Bronchial epithelial cell (primary cell): ENCODE data around the gene INTS6L. TPM values are rescaled to one million over a fixed set of nuclear protein-coding genes. Genes with fewer than 3 reads are reported as not detected.
"Not testable (repeated sequence)": the region's sequence is repeated elsewhere in the genome, so short reads cannot be mapped to it uniquely, and the experiment has no call there.

Experiments
- DNase-seq: peaks from one replicate; pipeline ENCODE4 v3.0.0-alpha.2; 2010; ENCODE audit warnings: low read depth
- FAIRE-seq: peaks from 2 replicates; lab custom pipeline; 2011; peaks lifted over from hg19 to GRCh38; lab: Jason Lieb, UNC
- H3K27me3 ChIP-seq: 2 replicates; pipeline ENCODE4 v1.5.1; 2011; ENCODE audit warnings: low read length; ENCODE audit not compliant: control insufficient read depth, insufficient read depth
- H3K36me3 ChIP-seq: 2 replicates; pipeline ENCODE4 v1.5.1; 2011; ENCODE audit warnings: low read length; ENCODE audit not compliant: control insufficient read depth, insufficient read depth
- H3K4me3 ChIP-seq: 2 replicates; pipeline ENCODE4 v1.5.1; 2011; ENCODE audit warnings: mild to moderate bottlenecking, low read depth, low read length, control low read depth
- total RNA-seq: library from RNA; depleted of rRNA; stranded (reverse); fragments of >200 nt; gene quantifications from 2 replicates; pipeline ENCODE4 v1.2.1, GENCODE V29; 2014
- TF ChIP-seq, protein P1 (sequence below): IDR thresholded peaks from 2 replicates; pipeline ENCODE4 v1.5.1; 2011; ENCODE audit warnings: mild to moderate bottlenecking, moderate library complexity, low read length, control low read depth, inconsistent platforms; ENCODE audit not compliant: insufficient read depth, severe bottlenecking

Gene INTS6L
- total RNA-seq, 1 donor from 2014 or later, result 3.2 TPM

DNA sequence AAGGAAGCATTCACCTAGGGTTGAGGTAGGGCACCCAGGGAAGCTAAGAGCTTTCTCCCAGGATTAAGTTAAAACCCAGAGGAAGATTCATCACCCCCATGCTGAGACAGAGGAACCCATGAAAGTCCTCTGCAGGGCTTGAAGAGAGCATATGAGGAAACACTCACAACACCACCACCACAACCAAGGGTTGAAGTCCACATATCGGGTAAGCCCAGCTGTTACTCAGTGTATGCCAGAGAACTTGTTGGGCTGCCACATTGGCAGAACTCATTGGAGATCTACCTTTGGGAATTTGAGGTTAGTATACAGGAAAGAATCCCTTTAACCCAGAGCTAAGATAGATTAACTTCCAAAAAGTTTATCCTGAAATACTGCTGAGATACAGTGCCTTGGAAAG, 75.1 kb downstream of the INTS6L start:
- FAIRE-seq, result no peak

DNA sequence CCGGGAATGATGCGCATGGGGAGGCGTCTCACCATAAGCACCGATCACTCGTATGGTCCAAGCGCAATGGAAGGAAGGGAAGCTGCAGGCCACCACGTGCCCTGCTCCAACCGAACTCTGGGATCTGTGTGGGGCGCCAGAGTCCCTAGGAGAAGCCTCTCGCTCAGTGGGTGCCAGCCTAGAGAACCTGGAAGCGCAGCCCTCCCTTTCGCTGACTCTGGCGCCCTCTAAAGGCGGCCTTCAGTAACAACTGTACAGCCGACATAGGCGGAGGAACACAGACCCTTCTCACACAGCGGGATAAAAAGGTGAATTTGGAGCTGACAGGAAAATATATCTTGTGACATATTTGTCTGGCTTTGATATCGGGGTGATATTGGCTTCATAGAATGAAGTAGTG, 76.0 kb downstream of the INTS6L start:
- DNase-seq (no peak), FAIRE-seq (no peak)
- H3K4me3 ChIP-seq, result no peak overlapping the region
- TF ChIP-seq, protein P1, sequence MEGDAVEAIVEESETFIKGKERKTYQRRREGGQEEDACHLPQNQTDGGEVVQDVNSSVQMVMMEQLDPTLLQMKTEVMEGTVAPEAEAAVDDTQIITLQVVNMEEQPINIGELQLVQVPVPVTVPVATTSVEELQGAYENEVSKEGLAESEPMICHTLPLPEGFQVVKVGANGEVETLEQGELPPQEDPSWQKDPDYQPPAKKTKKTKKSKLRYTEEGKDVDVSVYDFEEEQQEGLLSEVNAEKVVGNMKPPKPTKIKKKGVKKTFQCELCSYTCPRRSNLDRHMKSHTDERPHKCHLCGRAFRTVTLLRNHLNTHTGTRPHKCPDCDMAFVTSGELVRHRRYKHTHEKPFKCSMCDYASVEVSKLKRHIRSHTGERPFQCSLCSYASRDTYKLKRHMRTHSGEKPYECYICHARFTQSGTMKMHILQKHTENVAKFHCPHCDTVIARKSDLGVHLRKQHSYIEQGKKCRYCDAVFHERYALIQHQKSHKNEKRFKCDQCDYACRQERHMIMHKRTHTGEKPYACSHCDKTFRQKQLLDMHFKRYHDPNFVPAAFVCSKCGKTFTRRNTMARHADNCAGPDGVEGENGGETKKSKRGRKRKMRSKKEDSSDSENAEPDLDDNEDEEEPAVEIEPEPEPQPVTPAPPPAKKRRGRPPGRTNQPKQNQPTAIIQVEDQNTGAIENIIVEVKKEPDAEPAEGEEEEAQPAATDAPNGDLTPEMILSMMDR, result peak; percentile 33
- no peaks in the 10 kb centered on the region for H3K36me3 ChIP-seq
- no peaks in the 10 kb centered on the region for H3K27me3 ChIP-seq

More for the DNA sequence above, 75.1 kb downstream of the INTS6L start:
- TF ChIP-seq, protein P1, result no peak
- Histone ChIP-seq H3K27me3 (no peaks in the 10 kb centered on the region), H3K4me3 (no peak overlapping the region), H3K36me3 (no peaks in the 10 kb centered on the region)
- no peak for DNase-seq

DNA sequence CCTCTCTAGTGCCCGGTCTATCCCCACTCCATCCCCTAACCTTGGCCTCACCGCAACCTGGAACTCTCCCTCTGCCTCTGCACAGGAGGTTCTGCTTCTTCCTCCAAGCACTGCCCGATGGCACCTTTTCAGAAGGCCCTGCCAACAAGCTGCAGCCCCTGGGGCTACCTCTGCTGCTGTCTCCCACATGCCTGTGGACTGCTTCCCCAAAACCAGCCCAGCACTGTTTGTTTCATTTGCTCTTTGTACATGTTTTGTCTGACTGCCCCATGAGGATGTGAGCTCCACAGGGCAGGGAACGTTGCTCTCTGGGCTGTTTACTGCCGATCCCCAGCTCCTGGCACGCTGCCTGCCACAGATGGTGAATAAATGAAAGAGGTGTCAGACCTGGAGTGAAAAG, 85.4 kb downstream of the INTS6L start:
- Histone ChIP-seq H3K4me3 (no peak overlapping the region), H3K27me3 (no peaks in the 10 kb centered on the region), H3K36me3 (no peaks in the 10 kb centered on the region)
- TF ChIP-seq, protein P1, result no peak
- DNase-seq (no peak), FAIRE-seq (no peak)

DNA sequence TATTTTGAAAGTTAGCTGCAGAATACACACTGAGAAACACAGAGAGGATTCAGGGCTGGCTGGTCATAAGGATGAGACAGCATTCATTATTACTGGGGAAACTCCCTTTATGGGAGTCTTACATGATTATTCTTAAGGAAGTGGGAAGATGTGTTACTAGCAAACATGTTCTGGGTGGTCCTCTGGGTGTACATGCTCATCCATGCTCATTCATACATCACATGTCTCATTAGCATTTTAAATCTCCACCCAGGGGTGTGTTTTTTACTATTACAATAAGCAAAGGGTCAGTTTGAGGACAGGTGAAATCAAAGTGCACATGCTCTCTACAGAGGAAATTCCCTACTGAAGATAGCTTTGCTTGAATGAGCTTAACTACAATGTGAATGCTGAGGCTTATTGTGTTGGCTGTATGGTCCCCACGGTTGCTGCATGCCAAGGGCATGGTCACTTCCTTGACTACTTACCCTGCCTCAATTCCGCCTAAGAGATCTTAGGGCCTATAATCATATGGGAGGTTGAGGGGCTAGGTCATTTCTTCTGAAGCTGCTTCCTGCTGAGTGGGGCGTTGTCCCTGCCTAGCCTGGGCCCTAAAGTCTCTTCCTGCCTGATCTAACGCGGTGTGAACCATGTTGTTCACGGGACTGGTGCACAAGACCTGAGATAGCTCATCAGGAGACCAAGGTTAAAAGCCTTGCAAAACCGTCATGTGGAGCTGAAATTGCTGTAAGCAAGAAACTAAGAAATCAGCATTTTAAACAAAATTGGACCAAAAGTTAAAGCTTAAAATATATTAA, 104.1 kb downstream of the INTS6L start:
- H3K36me3 ChIP-seq, FAIRE-seq, H3K27me3 ChIP-seq, H3K4me3 ChIP-seq, DNase-seq: not testable (repeated sequence)

DNA sequence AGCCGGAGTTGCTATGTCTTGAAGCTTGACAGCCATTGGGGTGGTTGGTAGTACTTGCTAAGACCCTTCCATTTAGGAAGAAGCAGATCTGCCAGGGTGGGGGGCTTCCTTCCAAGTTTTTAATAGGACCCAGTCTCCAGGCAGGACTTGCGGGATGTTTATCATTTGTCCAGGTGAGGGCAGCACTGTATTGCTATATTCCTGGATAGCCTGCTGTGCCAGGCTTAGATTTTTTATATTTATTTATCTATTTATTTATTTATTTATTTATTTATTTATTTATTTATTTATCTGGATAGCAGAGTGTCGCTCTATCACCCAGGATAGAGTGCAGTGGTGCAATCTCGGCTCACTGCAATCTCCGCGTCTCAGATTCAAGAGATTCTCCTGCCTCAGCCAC, 105.5 kb downstream of the INTS6L start:
- H3K36me3 ChIP-seq, result no peaks in the 10 kb centered on the region
- DNase-seq (peak; percentile 21), FAIRE-seq (no peak)
- no peaks in the 10 kb centered on the region for H3K27me3 ChIP-seq
- TF ChIP-seq, protein P1, result peak; percentile 8
- no peak overlapping the region for H3K4me3 ChIP-seq

DNA sequence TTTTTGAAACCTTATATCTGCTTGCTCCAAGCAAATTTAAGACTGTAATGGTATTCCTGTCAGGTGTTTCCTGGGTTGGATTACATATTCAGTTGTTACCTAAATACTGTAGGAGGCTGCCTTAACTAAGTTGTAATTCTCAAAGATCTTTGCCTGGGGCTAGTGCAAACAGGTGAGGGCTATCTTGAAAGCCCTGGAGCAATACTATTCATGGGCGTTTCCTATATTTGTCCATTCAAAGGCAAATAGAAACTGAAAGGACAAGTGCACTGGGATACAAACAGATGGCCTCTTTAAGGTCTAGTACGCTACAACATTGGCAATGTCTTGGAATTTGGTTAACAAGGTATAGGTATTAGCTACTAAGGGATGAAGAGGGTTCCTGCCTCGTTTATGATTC, 108.9 kb downstream of the INTS6L start:
- H3K36me3 ChIP-seq, result no peaks in the 10 kb centered on the region
- H3K4me3 ChIP-seq, result no peak overlapping the region
- H3K27me3 ChIP-seq, result no peaks in the 10 kb centered on the region
- TF ChIP-seq, protein P1, result no peak
- FAIRE-seq, result no peak
- DNase-seq, result no peak

Other genes starting within 250 kb of the INTS6L start
- gene ETDC, start 211.2 kb upstream of the INTS6L start, total RNA-seq, result not detected in 2 replicates
- 3.7 and 5.4 TPM in 2 replicates for gene ZNF75D, start 176.6 kb upstream of the INTS6L start, total RNA-seq
- gene ZNF449, start 175.9 kb upstream of the INTS6L start, total RNA-seq, result 4.7 and 7.6 TPM in 2 replicates
- gene SMIM10L2A, start 98.7 kb upstream of the INTS6L start, total RNA-seq, result 2.1 and 3.8 TPM in 2 replicates
- not detected in 2 replicates for gene CT45A1, start 193.0 kb downstream of the INTS6L start, total RNA-seq
- gene CT45A3, start 247.5 kb downstream of the INTS6L start, total RNA-seq, result not detected in 2 replicates